ENCODE results near the gene IRF4. TPM values are rescaled to one million over a fixed set of nuclear protein-coding genes. Genes with fewer than 3 reads are reported as not detected.

The IRF4 gene
- total RNA-seq, 4 donors from 2014 or later = 0.89 to 7.4 (median 3.2) TPM

- TF ChIP-seq CTCF (IDR thresholded peaks at IDR 0.05) (no peak), EP300 (IDR thresholded peaks at IDR 0.05) (no peak), POLR2AphosphoS5 (IDR thresholded peaks at IDR 0.05) (no peak), POLR2A (IDR thresholded peaks at IDR 0.05) (no peak)
- Histone ChIP-seq H3K27ac (no peak overlapping the region), H3K27me3 (peaks cover 94% of the 10 kb centered on the region), H3K9me3 (no peaks in the 10 kb centered on the region), H3K36me3 (no peaks in the 10 kb centered on the region), H3K4me1 (peaks cover 0 to 34% (median 26%) of the 10 kb centered on the region in 3 donors), H3K4me3 (no peak overlapping the region)
- ATAC-seq = no peak
- WGBS, 2 donors (ENCODE audit: low coverage in 1 of 2) = 76 to 77% methylated on average over 7 of the region's 7 CpGs
These were observed 2.4 kb upstream of the IRF4 start for GRCh38 chr6:389143-389542.

GRCh38 chr6:389622-390021 is 1.9 kb upstream of the IRF4 start:
- no peak for ATAC-seq
- 52 to 58% methylated on average over 7 to 8 of the region's 8 CpGs for WGBS, 2 donors (ENCODE audit: low coverage in 1 of 2)

GRCh38 chr6:390914-391558 is 516 bp upstream of the IRF4 start:
- TF ChIP-seq EP300 (IDR thresholded peaks at IDR 0.05) (no peak), POLR2A (IDR thresholded peaks at IDR 0.05) (no peak), POLR2AphosphoS5 (IDR thresholded peaks at IDR 0.05) (no peak), CTCF (IDR thresholded peaks at IDR 0.05) (no peak)
- H3K36me3 ChIP-seq = no peaks in the 10 kb centered on the region
- no peak overlapping the region for H3K27ac ChIP-seq
- H3K4me1 ChIP-seq = peaks cover 0 to 34% (median 26%) of the 10 kb centered on the region in 3 donors
- no peak for ATAC-seq
- peaks cover 99% of the 10 kb centered on the region for H3K27me3 ChIP-seq
- no peaks in the 10 kb centered on the region for H3K9me3 ChIP-seq
- 5% methylated on average over 15 of the region's 44 CpGs; no CpG with 5 or more reads in 1 of the 2 donors for WGBS, 2 donors (ENCODE audit: low coverage in 1 of 2)
- peak overlapping the region; percentile 25 to 48 for H3K4me3 ChIP-seq

More at GRCh38 chr6:389622-390021, 1.9 kb upstream of the IRF4 start:
- no peak overlapping the region for H3K4me3 ChIP-seq
- peaks cover 0 to 34% (median 26%) of the 10 kb centered on the region in 3 donors for H3K4me1 ChIP-seq
- no peaks in the 10 kb centered on the region for H3K36me3 ChIP-seq
- peaks cover 95% of the 10 kb centered on the region for H3K27me3 ChIP-seq
- TF ChIP-seq CTCF (IDR thresholded peaks at IDR 0.05) = no peak
- TF ChIP-seq POLR2A (IDR thresholded peaks at IDR 0.05) = no peak
- TF ChIP-seq POLR2AphosphoS5 (IDR thresholded peaks at IDR 0.05) = no peak
- no peak for TF ChIP-seq EP300 (IDR thresholded peaks at IDR 0.05)
- no peaks in the 10 kb centered on the region for H3K9me3 ChIP-seq
- H3K27ac ChIP-seq = no peak overlapping the region

- ATAC-seq = no peak
- Histone ChIP-seq H3K27me3 (peaks cover 96% of the 10 kb centered on the region), H3K4me1 (peaks cover 0 to 34% (median 26%) of the 10 kb centered on the region in 3 donors), H3K36me3 (no peaks in the 10 kb centered on the region), H3K27ac (no peak overlapping the region), H3K9me3 (no peaks in the 10 kb centered on the region), H3K4me3 (peak overlapping the region; percentile 25 to 48)
- 2 to 7% methylated on average over 3 to 12 of the region's 108 CpGs for WGBS, 2 donors (ENCODE audit: low coverage in 1 of 2)
- no peak for TF ChIP-seq POLR2A (IDR thresholded peaks at IDR 0.05)
- no peak for TF ChIP-seq POLR2AphosphoS5 (IDR thresholded peaks at IDR 0.05)
- no peak for TF ChIP-seq EP300 (IDR thresholded peaks at IDR 0.05)
- no peak for TF ChIP-seq CTCF (IDR thresholded peaks at IDR 0.05)
These were observed 1.2 kb downstream of the IRF4 start for GRCh38 chr6:392441-393390.
